ENCODE data around the gene SPACA6. TPM values are rescaled to one million over a fixed set of nuclear protein-coding genes. Genes with fewer than 3 reads are reported as not detected.
"Not testable (repeated sequence)": the region's sequence is repeated elsewhere in the genome, so short reads cannot be mapped to it uniquely, and the experiment has no call there.

Gene SPACA6
- total RNA-seq, result 2.5 and 4.8 TPM in 2 replicates

- DNase-seq (ENCODE audit: extremely low read depth, low read depth, low spot score), result no peak
Observed at GRCh38 chr19:51693260-51693659, at the start of gene SPACA6. SPACA6 (plus strand) TSS chr19:51693330; CDS start chr19:51693527, 197 bp downstream.

- DNase-seq (ENCODE audit: extremely low read depth, low read depth, low spot score), result no peak
Observed at GRCh38 chr19:51644636-51645271, 48.4 kb upstream of the SPACA6 start.

- DNase-seq (ENCODE audit: extremely low read depth, low read depth, low spot score), result not testable (repeated sequence)
Observed at GRCh38 chr19:51646730-51647129, 46.4 kb upstream of the SPACA6 start, which contains the start of gene SIGLEC14. SIGLEC14 (minus strand) TSS chr19:51646825; CDS start chr19:51646759, 66 bp downstream.

- no peak for DNase-seq (ENCODE audit: extremely low read depth, low read depth, low spot score)
Observed at GRCh38 chr19:51647318-51647717, 45.8 kb upstream of the SPACA6 start.

GRCh38 chr19:51651216-51651846, 41.8 kb upstream of the SPACA6 start:
- no peak for DNase-seq (ENCODE audit: extremely low read depth, low read depth, low spot score)

- DNase-seq (ENCODE audit: extremely low read depth, low read depth, low spot score), result no peak
Observed at GRCh38 chr19:51652266-51652665, 40.9 kb upstream of the SPACA6 start.

- no peak for DNase-seq (ENCODE audit: extremely low read depth, low read depth, low spot score)
Observed at GRCh38 chr19:51653162-51653561, 40.0 kb upstream of the SPACA6 start.

GRCh38 chr19:51654783-51655182, 38.3 kb upstream of the SPACA6 start:
- DNase-seq (ENCODE audit: extremely low read depth, low read depth, low spot score), result no peak

GRCh38 chr19:51660975-51661600, 32.0 kb upstream of the SPACA6 start:
- no peak for DNase-seq (ENCODE audit: extremely low read depth, low read depth, low spot score)

- DNase-seq (ENCODE audit: extremely low read depth, low read depth, low spot score), result no peak
Observed at GRCh38 chr19:51663650-51664049, 29.5 kb upstream of the SPACA6 start.

GRCh38 chr19:51664131-51664530, 29.0 kb upstream of the SPACA6 start:
- no peak for DNase-seq (ENCODE audit: extremely low read depth, low read depth, low spot score)

- no peak for DNase-seq (ENCODE audit: extremely low read depth, low read depth, low spot score)
Observed at GRCh38 chr19:51664997-51665396, 28.1 kb upstream of the SPACA6 start.

- no peak for DNase-seq (ENCODE audit: extremely low read depth, low read depth, low spot score)
Observed at GRCh38 chr19:51668216-51668615, 24.9 kb upstream of the SPACA6 start.

- not testable (repeated sequence) for DNase-seq (ENCODE audit: extremely low read depth, low read depth, low spot score)
Observed at GRCh38 chr19:51675911-51676565, 17.1 kb upstream of the SPACA6 start.

GRCh38 chr19:51676566-51677083, 16.5 kb upstream of the SPACA6 start:
- no peak for DNase-seq (ENCODE audit: extremely low read depth, low read depth, low spot score)

- no peak for DNase-seq (ENCODE audit: extremely low read depth, low read depth, low spot score)
Observed at GRCh38 chr19:51680474-51680873, 12.7 kb upstream of the SPACA6 start.

- DNase-seq (ENCODE audit: extremely low read depth, low read depth, low spot score), result no peak
Observed at GRCh38 chr19:51681286-51681941, 11.7 kb upstream of the SPACA6 start.

GRCh38 chr19:51686171-51686570, 7.0 kb upstream of the SPACA6 start:
- no peak for DNase-seq (ENCODE audit: extremely low read depth, low read depth, low spot score)

- DNase-seq (ENCODE audit: extremely low read depth, low read depth, low spot score), result no peak
Observed at GRCh38 chr19:51687791-51688670, 5.1 kb upstream of the SPACA6 start.
